Small intestine (tissue), 7 donors: ENCODE measurements around the gene MSI2. TPM values are rescaled to one million over a fixed set of nuclear protein-coding genes. Genes with fewer than 3 reads are reported as not detected.

ENCODE experiments used
- DNase-seq, 2 donors: peaks; one replicate each; pipeline versions ENCODE4 v3.0.0 to v3.0.0-alpha.2; 2013
- FAIRE-seq: peaks from 2 replicates; lab custom pipeline; 2012; peaks lifted over from hg19 to GRCh38; lab: Jason Lieb, UNC
- H3K27ac ChIP-seq, 3 donors: one replicate each; pipeline ENCODE4 v1.5.1; 2013; ENCODE audit warnings: low read length in 2 of 3, mild to moderate bottlenecking in 2 of 3, control low read depth in 1 of 3, inconsistent platforms in 1 of 3, low read depth in 1 of 3, moderate library complexity in 1 of 3
- H3K27me3 ChIP-seq, 3 donors: one replicate each; pipeline ENCODE4 v1.6.1; 2013; ENCODE audit warnings: low read length in 3 of 3, inconsistent platforms in 1 of 3; ENCODE audit not compliant: control insufficient read depth in 3 of 3, insufficient read depth in 3 of 3
- H3K36me3 ChIP-seq, 3 donors: one replicate each; pipeline ENCODE4 v1.6.1; 2013; ENCODE audit warnings: low read length in 3 of 3, inconsistent platforms in 1 of 3, low read depth in 1 of 3, mild to moderate bottlenecking in 1 of 3, moderate library complexity in 1 of 3; ENCODE audit not compliant: control insufficient read depth in 3 of 3, insufficient read depth in 2 of 3
- H3K4me1 ChIP-seq, 3 donors: one replicate each; pipeline ENCODE4 v1.6.1; 2013; ENCODE audit warnings: low read length in 2 of 3, inconsistent platforms in 1 of 3, low read depth in 1 of 3, mild to moderate bottlenecking in 1 of 3, moderate library complexity in 1 of 3; ENCODE audit not compliant: control insufficient read depth in 3 of 3, insufficient read depth in 2 of 3
- H3K4me3 ChIP-seq, 3 donors: one replicate each; pipeline ENCODE4 v1.5.1; 2013; ENCODE audit warnings: low read length in 3 of 3, control low read depth in 1 of 3, inconsistent platforms in 1 of 3, low read depth in 1 of 3, mild to moderate bottlenecking in 1 of 3, moderate library complexity in 1 of 3
- H3K9me3 ChIP-seq, 2 donors: one replicate each; pipeline ENCODE4 v1.6.1; 2013; ENCODE audit warnings: low read depth in 1 of 2, low read length in 1 of 2; ENCODE audit not compliant: control insufficient read depth in 2 of 2, insufficient read depth in 1 of 2
- WGBS, 3 donors: extraction: QIAGEN DNeasy Blood & Tissue Kit; methylation state at CpG; one replicate each; pipeline ENCODE4 v1.1.7; 2013; 5-methylcytosine and 5-hydroxymethylcytosine counted together
- polyA plus RNA-seq, 4 donors: library from polyadenylated mRNA; stranded (reverse) in 3 of 4; unstranded in 1 of 4; fragments of 200-250 nt in 3 of 4; fragments of 120-200 nt in 1 of 4; gene quantifications; one replicate each; pipeline versions ENCODE4 v1.2.1 to v1.2.3, GENCODE V29; 2013
- donor health status: healthy with polysubstance abuse.
- donor health status: control.
- donor health status: control.
- donor health status: Bipolar disorder and iron deficiency.
- donor health status: healthy.

Gene MSI2
- polyA plus RNA-seq, 4 donors: 5.1 to 49.4 (median 12.6) TPM

DNA sequence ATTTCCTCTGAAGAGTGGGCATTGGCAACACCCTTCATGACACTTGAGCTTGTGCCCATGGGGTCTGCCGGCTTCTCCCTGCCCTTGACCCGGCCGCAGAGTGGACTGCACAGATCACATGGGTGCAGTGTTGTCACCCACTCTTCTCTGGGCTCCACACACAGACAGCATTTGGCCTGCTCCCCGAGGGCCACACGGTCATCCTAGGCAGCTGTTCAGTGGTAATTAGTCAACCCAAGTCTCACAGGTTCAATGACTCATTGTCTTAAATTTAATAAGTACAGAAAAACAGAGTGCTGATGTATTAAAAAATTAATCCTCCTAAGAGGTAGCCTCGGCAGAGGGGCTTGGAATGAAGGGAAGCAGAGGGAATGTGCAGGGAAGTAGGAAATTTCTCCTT, 204.8 kb downstream of the MSI2 start:
- Histone ChIP-seq H3K4me1 (peaks cover 0 to 8% (median 0%) of the 10 kb centered on the region in 3 donors), H3K4me3 (no peak overlapping the region), H3K27ac (no peak overlapping the region), H3K27me3 (no peaks in the 10 kb centered on the region), H3K9me3 (no peaks in the 10 kb centered on the region), H3K36me3 (peaks cover 0 to 27% (median 0%) of the 10 kb centered on the region in 3 donors)
- FAIRE-seq (no peak), DNase-seq (no peak)
- WGBS, 3 donors: 76 to 91% (median 85%) methylated on average over 6 of the region's 6 CpGs

DNA sequence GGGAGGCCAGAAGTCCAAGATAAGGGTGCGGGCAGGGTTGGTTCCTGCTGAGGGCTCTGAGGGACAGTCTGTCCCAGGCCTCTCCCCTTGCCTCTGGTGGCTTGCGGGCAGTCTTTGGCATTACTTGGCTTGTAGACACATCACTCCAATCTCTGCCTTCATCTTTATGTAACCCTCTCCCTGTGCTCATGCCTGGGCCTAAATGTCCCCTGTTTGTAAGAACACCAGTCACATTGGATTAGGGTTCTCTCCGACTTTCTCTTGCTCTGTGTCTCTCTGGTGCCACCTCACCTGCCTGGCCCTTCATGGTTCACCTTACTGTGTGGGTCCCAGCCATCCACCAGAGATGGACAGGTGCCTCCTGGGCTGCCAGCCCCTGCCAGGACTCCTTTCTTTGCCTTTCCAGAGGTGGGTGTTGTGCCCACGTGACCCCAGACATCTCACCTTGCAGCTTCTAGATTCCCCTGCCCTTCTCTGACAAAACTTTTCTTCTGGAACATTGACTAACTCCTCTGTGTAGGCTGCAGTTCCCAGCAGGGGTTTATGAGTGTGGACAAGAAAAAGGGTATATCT, 205.8 kb downstream of the MSI2 start:
- H3K27ac ChIP-seq: no peak overlapping the region
- FAIRE-seq (no peak), DNase-seq (no peak)
- H3K27me3 ChIP-seq: no peaks in the 10 kb centered on the region
- H3K4me3 ChIP-seq: no peak overlapping the region
- peaks cover 0 to 26% (median 0%) of the 10 kb centered on the region in 3 donors for H3K36me3 ChIP-seq
- H3K9me3 ChIP-seq: no peaks in the 10 kb centered on the region
- 82 to 93% (median 90%) methylated on average over 4 of the region's 4 CpGs for WGBS, 3 donors
- H3K4me1 ChIP-seq: peaks cover 0 to 9% (median 0%) of the 10 kb centered on the region in 3 donors

GRCh38 chr17:57463103-57463885, 207.0 kb downstream of the MSI2 start:
- Histone ChIP-seq H3K36me3 (peaks cover 0 to 26% (median 0%) of the 10 kb centered on the region in 3 donors), H3K9me3 (no peaks in the 10 kb centered on the region), H3K27me3 (no peaks in the 10 kb centered on the region), H3K4me3 (no peak overlapping the region), H3K27ac (no peak overlapping the region), H3K4me1 (peaks cover 0 to 9% (median 0%) of the 10 kb centered on the region in 3 donors)
- 73 to 75% (median 74%) methylated on average over 9 of the region's 9 CpGs for WGBS, 3 donors
- FAIRE-seq (no peak), DNase-seq (no peak)

GRCh38 chr17:57464191-57464864, 208.0 kb downstream of the MSI2 start:
- Histone ChIP-seq H3K36me3 (peaks cover 0 to 24% (median 0%) of the 10 kb centered on the region in 3 donors), H3K4me3 (no peak overlapping the region), H3K9me3 (no peaks in the 10 kb centered on the region), H3K27ac (no peak overlapping the region), H3K27me3 (no peaks in the 10 kb centered on the region), H3K4me1 (peaks cover 0 to 8% (median 0%) of the 10 kb centered on the region in 3 donors)
- DNase-seq (no peak), FAIRE-seq (no peak)
- WGBS, 3 donors: 90 to 97% (median 91%) methylated on average over 11 of the region's 11 CpGs

GRCh38 chr17:57465610-57466009, 209.3 kb downstream of the MSI2 start:
- H3K27ac ChIP-seq: no peak overlapping the region
- no peak overlapping the region for H3K4me3 ChIP-seq
- WGBS, 3 donors: 85 to 93% (median 89%) methylated on average over 5 of the region's 5 CpGs
- H3K36me3 ChIP-seq: peaks cover 0 to 24% (median 0%) of the 10 kb centered on the region in 3 donors
- no peak for DNase-seq
- peaks cover 0 to 7% (median 0%) of the 10 kb centered on the region in 3 donors for H3K4me1 ChIP-seq
- no peaks in the 10 kb centered on the region for H3K27me3 ChIP-seq
- H3K9me3 ChIP-seq: no peaks in the 10 kb centered on the region
- FAIRE-seq: no peak

DNA sequence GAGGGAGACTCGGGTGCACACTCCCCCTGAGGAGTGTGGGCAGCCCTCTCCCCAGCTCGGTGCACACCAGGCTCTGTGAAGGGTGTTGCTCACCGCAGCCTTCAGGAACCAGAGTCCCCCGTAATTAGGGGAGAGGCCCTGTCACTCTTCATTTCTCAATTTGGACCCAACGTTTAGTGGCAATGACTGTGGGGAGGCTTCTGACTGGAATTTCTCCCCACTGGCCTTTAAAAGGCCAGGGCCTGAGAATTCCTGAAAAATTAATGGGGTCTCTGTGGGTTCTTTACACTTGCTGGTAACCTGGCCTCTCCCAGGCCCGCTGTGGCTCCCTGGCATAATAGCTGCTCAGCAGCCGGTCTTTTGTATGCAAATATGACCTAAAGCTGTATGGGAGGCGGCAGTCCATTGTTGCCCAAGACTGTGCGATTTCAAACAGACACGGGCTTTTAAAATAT, 209.7 kb downstream of the MSI2 start:
- Histone ChIP-seq H3K27me3 (no peaks in the 10 kb centered on the region), H3K36me3 (peaks cover 0 to 26% (median 0%) of the 10 kb centered on the region in 3 donors), H3K9me3 (no peaks in the 10 kb centered on the region), H3K4me3 (no peak overlapping the region), H3K27ac (no peak overlapping the region), H3K4me1 (peaks cover 0 to 7% (median 0%) of the 10 kb centered on the region in 3 donors)
- FAIRE-seq (no peak), DNase-seq (no peak)
- 84 to 90% (median 90%) methylated on average over 10 of the region's 10 CpGs for WGBS, 3 donors

GRCh38 chr17:57466521-57466920, 210.2 kb downstream of the MSI2 start:
- H3K27ac ChIP-seq: no peak overlapping the region
- H3K4me3 ChIP-seq: no peak overlapping the region
- DNase-seq (no peak), FAIRE-seq (no peak)
- peaks cover 0 to 8% (median 0%) of the 10 kb centered on the region in 3 donors for H3K4me1 ChIP-seq
- WGBS, 3 donors: 95 to 97% (median 96%) methylated on average over 1 of the region's 1 CpG
- H3K9me3 ChIP-seq: no peaks in the 10 kb centered on the region
- H3K27me3 ChIP-seq: no peaks in the 10 kb centered on the region
- peaks cover 0 to 26% (median 0%) of the 10 kb centered on the region in 3 donors for H3K36me3 ChIP-seq

DNA sequence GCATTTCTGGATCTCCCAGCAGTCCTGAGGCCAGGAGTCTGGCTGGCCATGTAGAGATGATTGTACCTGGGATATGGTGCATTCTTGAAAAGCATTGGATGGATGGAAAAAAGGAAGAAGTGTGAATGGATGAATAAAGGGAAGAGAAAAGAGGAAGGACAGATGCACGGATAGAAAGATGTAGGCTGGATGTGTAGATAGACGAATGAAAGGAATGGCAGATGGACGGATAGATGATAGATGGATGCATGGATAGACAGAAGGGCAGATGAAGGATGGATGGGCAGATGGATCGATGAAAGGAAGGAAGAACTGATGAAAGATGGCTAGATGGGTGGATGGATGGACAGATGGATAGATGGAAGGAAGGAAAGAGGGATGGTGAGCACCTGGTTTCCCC, 210.9 kb downstream of the MSI2 start:
- 90 to 97% (median 95%) methylated on average over 4 of the region's 4 CpGs for WGBS, 3 donors
- H3K4me3 ChIP-seq: no peak overlapping the region
- no peak overlapping the region for H3K27ac ChIP-seq
- no peaks in the 10 kb centered on the region for H3K27me3 ChIP-seq
- peaks cover 0 to 15% (median 2%) of the 10 kb centered on the region in 3 donors for H3K4me1 ChIP-seq
- no peak for DNase-seq
- no peaks in the 10 kb centered on the region for H3K9me3 ChIP-seq
- FAIRE-seq: no peak
- H3K36me3 ChIP-seq: peaks cover 0 to 32% (median 0%) of the 10 kb centered on the region in 3 donors
